HUES6 (cell line): ENCODE measurements around the gene CT45A7.
"Not testable (repeated sequence)": the region's sequence is repeated elsewhere in the genome, so short reads cannot be mapped to it uniquely, and the experiment has no call there.

Experiments used
- H3K27ac ChIP-seq: 2 replicates; pipeline ENCODE4 v1.7.0; 2013; ENCODE audit warnings: low read depth, mild to moderate bottlenecking, low read length, inconsistent platforms
- H3K27me3 ChIP-seq: 2 replicates; pipeline ENCODE4 v1.6.1; 2013; ENCODE audit warnings: low read length; ENCODE audit not compliant: control insufficient read depth, insufficient read depth
- H3K36me3 ChIP-seq: 2 replicates; pipeline ENCODE4 v1.6.1; 2013; ENCODE audit warnings: low read length; ENCODE audit not compliant: control insufficient read depth, insufficient read depth
- H3K4me1 ChIP-seq: 2 replicates; pipeline ENCODE4 v1.6.1; 2013; ENCODE audit warnings: low read length; ENCODE audit not compliant: control insufficient read depth, insufficient read depth
- H3K4me3 ChIP-seq: 2 replicates; pipeline ENCODE4 v1.5.1; 2013; ENCODE audit warnings: low read depth, low read length
- H3K9ac ChIP-seq: one replicate; pipeline ENCODE4 v1.6.1; 2013; ENCODE audit warnings: mild to moderate bottlenecking, low read length
- H3K9me3 ChIP-seq: 2 replicates; pipeline ENCODE4 v1.6.1; 2013; ENCODE audit warnings: low read depth, low read length; ENCODE audit not compliant: control insufficient read depth, insufficient read depth

CT45A7 gene, protein sequence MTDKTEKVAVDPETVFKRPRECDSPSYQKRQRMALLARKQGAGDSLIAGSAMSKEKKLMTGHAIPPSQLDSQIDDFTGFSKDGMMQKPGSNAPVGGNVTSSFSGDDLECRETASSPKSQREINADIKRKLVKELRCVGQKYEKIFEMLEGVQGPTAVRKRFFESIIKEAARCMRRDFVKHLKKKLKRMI

DNA sequence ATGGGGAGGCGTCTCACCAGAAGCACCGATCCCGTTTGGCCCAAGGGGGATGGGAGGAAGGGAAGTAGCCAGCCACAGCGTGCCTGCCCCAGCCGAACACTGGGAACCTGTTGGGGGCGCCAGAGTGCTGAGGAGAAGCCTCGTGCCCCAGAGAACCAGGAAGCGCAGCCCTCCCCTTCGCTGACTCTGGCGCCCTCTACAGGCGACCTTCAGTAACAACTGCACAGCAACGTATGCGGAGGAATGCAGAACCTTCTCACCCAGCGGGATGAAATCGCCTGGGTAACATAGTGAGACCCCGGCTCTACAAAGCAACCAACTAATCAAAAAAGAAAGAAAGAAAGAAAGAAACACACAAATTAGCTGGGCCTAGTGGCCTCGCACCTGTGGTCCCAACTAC is at the start of gene CT45A7:
CT45A7 (minus strand) TSS at position 101 of the 400 bp plus-strand sequence. CDS start 3,747 bp downstream, outside the sequence.
- H3K9ac ChIP-seq, H3K27ac ChIP-seq, H3K27me3 ChIP-seq, H3K4me3 ChIP-seq, H3K36me3 ChIP-seq, H3K4me1 ChIP-seq, H3K9me3 ChIP-seq: not testable (repeated sequence)

DNA sequence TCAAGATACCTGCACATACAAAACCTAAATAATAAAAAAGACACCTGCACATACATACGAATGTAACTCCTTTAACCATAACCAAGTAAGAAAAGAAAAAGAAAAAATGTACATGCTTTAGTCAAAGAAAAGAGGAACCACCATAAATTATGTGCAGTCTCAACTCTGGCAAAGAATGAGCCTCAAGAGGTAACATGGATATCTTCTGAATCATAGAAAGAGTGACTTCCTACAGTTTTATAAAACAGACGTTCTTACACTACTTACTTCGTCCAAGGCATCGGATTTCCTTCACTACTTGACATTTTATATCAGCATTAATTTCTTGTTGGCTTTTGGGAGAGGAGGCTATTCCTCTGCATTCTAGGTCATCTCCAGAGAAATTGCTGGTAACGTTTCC is 45.7 kb upstream of the CT45A7 start:
- H3K4me1 ChIP-seq, H3K9ac ChIP-seq, H3K36me3 ChIP-seq, H3K27ac ChIP-seq, H3K9me3 ChIP-seq, H3K27me3 ChIP-seq, H3K4me3 ChIP-seq: not testable (repeated sequence)

DNA sequence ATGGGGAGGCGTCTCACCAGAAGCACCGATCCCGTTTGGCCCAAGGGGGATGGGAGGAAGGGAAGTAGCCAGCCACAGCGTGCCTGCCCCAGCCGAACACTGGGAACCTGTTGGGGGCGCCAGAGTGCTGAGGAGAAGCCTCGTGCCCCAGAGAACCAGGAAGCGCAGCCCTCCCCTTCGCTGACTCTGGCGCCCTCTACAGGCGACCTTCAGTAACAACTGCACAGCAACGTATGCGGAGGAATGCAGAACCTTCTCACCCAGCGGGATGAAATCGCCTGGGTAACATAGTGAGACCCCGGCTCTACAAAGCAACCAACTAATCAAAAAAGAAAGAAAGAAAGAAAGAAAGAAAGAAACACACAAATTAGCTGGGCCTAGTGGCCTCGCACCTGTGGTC is 34.6 kb upstream of the CT45A7 start, which contains the start of gene CT45A9:
CT45A9 (minus strand) TSS at position 101 of the 400 bp plus-strand sequence. CDS start 3,751 bp downstream, outside the sequence.
- H3K27me3 ChIP-seq, H3K9ac ChIP-seq, H3K36me3 ChIP-seq, H3K4me1 ChIP-seq, H3K4me3 ChIP-seq, H3K27ac ChIP-seq, H3K9me3 ChIP-seq: not testable (repeated sequence)

DNA sequence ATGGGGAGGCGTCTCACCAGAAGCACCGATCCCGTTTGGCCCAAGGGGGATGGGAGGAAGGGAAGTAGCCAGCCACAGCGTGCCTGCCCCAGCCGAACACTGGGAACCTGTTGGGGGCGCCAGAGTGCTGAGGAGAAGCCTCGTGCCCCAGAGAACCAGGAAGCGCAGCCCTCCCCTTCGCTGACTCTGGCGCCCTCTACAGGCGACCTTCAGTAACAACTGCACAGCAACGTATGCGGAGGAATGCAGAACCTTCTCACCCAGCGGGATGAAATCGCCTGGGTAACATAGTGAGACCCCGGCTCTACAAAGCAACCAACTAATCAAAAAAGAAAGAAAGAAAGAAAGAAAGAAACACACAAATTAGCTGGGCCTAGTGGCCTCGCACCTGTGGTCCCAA is 17.4 kb upstream of the CT45A7 start, which contains the start of gene CT45A8:
CT45A8 (minus strand) TSS at position 101 of the 400 bp plus-strand sequence. CDS start 3,755 bp downstream, outside the sequence.
- H3K9me3 ChIP-seq, H3K27ac ChIP-seq, H3K4me3 ChIP-seq, H3K27me3 ChIP-seq, H3K4me1 ChIP-seq, H3K9ac ChIP-seq, H3K36me3 ChIP-seq: not testable (repeated sequence)

DNA sequence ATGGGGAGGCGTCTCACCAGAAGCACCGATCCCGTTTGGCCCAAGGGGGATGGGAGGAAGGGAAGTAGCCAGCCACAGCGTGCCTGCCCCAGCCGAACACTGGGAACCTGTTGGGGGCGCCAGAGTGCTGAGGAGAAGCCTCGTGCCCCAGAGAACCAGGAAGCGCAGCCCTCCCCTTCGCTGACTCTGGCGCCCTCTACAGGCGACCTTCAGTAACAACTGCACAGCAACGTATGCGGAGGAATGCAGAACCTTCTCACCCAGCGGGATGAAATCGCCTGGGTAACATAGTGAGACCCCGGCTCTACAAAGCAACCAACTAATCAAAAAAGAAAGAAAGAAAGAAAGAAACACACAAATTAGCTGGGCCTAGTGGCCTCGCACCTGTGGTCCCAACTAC is 17.2 kb downstream of the CT45A7 start, which contains the start of gene CT45A2:
CT45A2 (minus strand) TSS at position 101 of the 400 bp plus-strand sequence. CDS start 3,747 bp downstream, outside the sequence.
- H3K27ac ChIP-seq, H3K9me3 ChIP-seq, H3K36me3 ChIP-seq, H3K27me3 ChIP-seq, H3K4me3 ChIP-seq, H3K9ac ChIP-seq, H3K4me1 ChIP-seq: not testable (repeated sequence)

DNA sequence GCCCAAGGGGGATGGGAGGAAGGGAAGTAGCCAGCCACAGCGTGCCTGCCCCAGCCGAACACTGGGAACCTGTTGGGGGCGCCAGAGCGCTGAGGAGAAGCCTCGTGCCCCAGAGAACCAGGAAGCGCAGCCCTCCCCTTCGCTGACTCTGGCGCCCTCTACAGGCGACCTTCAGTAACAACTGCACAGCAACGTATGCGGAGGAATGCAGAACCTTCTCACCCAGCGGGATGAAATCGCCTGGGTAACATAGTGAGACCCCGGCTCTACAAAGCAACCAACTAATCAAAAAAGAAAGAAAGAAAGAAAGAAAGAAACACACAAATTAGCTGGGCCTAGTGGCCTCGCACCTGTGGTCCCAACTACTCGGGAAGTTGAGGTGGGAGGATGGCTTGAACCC is 34.4 kb downstream of the CT45A7 start, which contains the start of gene CT45A6:
CT45A6 (minus strand) TSS at position 101 of the 400 bp plus-strand sequence. CDS start 3,794 bp downstream, outside the sequence.
- H3K9me3 ChIP-seq, H3K27ac ChIP-seq, H3K4me3 ChIP-seq, H3K9ac ChIP-seq, H3K36me3 ChIP-seq, H3K4me1 ChIP-seq, H3K27me3 ChIP-seq: not testable (repeated sequence)

DNA sequence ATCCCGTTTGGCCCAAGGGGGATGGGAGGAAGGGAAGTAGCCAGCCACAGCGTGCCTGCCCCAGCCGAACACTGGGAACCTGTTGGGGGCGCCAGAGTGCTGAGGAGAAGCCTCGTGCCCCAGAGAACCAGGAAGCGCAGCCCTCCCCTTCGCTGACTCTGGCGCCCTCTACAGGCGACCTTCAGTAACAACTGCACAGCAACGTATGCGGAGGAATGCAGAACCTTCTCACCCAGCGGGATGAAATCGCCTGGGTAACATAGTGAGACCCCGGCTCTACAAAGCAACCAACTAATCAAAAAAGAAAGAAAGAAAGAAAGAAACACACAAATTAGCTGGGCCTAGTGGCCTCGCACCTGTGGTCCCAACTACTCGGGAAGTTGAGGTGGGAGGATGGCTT is 51.7 kb downstream of the CT45A7 start, which contains the start of gene CT45A5:
CT45A5 (minus strand) TSS at position 101 of the 400 bp plus-strand sequence. CDS start 3,774 bp downstream, outside the sequence.
- H3K4me1 ChIP-seq, H3K9me3 ChIP-seq, H3K9ac ChIP-seq, H3K27me3 ChIP-seq, H3K27ac ChIP-seq, H3K4me3 ChIP-seq, H3K36me3 ChIP-seq: not testable (repeated sequence)
